ENCODE measurements around the gene TRIOBP. TPM values are rescaled to one million over a fixed set of nuclear protein-coding genes. Genes with fewer than 3 reads are reported as not detected.

TRIOBP gene
- total RNA-seq, 2 donors from 2014 or later = 29.9 to 35.1 TPM

DNA sequence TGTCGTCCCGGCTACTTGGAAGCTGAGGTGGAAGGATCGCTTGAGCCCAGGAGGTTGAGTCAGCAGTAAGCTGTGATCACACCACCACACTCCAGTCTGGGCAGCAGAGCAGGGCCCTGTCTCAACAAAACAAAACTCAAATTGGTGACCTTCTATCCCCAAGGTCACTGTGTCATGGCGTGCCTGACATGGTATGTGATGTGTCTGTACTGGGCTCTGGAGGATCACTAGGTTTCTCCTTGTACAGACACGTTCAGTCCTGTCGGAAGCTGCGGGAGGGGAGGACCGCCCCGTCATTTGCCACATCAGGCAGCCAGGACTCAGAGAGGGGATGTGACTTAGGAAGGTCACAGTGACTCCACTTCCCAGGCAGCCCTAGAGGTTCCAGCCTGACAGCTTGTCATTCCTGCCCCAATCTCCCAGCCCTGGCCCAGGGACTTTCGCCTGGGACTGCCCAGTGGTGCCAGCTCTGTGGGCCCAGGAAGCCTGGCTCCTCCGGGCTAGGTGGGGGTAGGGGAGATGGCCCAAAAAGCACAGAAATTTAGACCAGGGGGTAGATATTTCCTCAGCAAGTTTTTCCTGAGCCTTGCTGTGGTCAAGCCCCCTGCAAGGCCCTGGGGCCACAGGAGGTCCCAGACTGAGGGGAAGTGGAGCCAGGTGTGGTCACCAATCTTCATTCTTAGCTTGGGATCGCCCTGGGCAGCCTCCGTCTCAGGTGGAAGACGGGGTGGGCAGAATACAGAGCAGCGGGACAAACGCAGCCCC is 53.2 kb downstream of the TRIOBP start:
- H3K36me3 Mint-ChIP-seq = no peaks in the 10 kb centered on the region
- peaks cover 16 to 23% of the 10 kb centered on the region in 2 donors for H3K4me1 Mint-ChIP-seq (ENCODE audit: low read depth in 2 of 2)
- no peak overlapping the region for H3K27ac Mint-ChIP-seq
- no peaks in the 10 kb centered on the region for H3K27me3 Mint-ChIP-seq
- no peak overlapping the region for H3K4me3 Mint-ChIP-seq
- H3K9me3 Mint-ChIP-seq = no peaks in the 10 kb centered on the region
- ATAC-seq (no peak), DNase-seq (ENCODE audit: low spot score) (no peak)

DNA sequence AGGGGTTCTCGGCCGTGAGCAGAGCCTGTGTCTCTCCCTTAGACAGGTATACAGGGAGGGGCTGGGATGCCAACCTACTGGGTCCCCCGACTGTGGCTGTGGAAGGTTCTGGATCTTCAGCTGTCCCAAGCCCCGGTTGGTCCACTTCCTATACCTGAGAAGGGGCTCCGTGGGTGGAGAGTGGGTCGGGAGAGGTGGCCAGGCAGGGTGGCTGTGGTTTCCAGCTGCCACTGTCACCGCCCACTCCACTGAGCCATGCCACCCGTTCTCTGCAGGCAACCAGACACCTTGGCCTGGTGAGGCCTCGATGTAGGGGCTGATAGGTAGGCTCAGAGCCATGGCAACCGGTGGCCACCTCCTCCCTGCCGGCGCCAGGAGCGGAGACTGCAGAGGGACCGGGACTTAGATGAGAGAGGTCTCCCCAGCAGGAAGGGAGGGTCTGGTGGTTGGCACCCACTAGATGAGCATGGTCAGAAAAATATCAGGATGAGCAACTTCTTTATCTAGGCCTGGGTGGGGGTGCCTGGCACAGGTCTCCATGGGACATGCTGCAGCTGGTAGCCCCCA is 53.8 kb downstream of the TRIOBP start:
- Mint-ChIP-seq H3K9me3 (no peaks in the 10 kb centered on the region), H3K36me3 (no peaks in the 10 kb centered on the region), H3K4me3 (no peak overlapping the region), H3K27ac (no peak overlapping the region), H3K4me1 (ENCODE audit: low read depth in 2 of 2) (peaks cover 10 to 17% of the 10 kb centered on the region in 2 donors), H3K27me3 (no peaks in the 10 kb centered on the region)
- DNase-seq (ENCODE audit: low spot score) = no peak
- no peak for ATAC-seq

DNA sequence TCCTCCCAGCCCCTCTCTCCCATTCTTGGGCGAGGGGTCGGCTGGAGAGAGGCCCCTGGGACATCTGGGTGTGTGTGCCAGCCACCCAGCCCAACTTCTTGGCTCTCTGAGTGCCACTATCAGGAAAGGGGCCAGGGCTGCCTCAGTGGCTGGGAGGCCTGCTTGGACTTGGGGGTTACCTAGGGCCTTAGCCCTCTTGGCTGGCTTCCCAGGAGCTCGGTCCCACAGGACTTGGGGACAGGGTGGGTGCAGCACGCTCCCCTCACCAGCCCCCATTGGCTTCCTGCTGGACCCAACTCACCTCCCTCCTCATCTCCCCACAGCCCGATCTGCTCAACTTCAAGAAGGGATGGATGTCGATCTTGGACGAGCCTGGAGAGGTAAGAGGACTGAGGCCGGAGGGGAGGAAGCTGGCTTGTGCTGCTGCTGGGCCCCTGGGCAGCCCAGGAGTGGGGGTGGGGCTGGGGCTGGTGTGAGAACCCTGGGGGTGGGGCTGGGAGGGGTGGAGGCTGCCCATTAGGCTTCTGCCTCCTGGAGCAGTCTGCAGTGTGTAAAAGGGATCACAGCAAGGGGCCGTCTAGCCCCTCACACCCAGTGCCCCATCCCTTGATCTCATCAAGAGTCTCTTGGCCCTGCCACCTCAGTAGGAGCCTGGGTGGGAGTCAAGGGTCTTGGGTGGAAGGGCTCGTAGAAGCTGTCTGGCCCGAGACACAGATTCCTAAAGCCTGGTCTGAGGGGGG is 54.8 kb downstream of the TRIOBP start:
- no peaks in the 10 kb centered on the region for H3K27me3 Mint-ChIP-seq
- no peaks in the 10 kb centered on the region for H3K9me3 Mint-ChIP-seq
- no peak overlapping the region for H3K4me3 Mint-ChIP-seq
- H3K36me3 Mint-ChIP-seq = no peaks in the 10 kb centered on the region
- no peak overlapping the region for H3K27ac Mint-ChIP-seq
- peaks cover 10 to 17% of the 10 kb centered on the region in 2 donors for H3K4me1 Mint-ChIP-seq (ENCODE audit: low read depth in 2 of 2)
- ATAC-seq (no peak), DNase-seq (ENCODE audit: low spot score) (no peak)

DNA sequence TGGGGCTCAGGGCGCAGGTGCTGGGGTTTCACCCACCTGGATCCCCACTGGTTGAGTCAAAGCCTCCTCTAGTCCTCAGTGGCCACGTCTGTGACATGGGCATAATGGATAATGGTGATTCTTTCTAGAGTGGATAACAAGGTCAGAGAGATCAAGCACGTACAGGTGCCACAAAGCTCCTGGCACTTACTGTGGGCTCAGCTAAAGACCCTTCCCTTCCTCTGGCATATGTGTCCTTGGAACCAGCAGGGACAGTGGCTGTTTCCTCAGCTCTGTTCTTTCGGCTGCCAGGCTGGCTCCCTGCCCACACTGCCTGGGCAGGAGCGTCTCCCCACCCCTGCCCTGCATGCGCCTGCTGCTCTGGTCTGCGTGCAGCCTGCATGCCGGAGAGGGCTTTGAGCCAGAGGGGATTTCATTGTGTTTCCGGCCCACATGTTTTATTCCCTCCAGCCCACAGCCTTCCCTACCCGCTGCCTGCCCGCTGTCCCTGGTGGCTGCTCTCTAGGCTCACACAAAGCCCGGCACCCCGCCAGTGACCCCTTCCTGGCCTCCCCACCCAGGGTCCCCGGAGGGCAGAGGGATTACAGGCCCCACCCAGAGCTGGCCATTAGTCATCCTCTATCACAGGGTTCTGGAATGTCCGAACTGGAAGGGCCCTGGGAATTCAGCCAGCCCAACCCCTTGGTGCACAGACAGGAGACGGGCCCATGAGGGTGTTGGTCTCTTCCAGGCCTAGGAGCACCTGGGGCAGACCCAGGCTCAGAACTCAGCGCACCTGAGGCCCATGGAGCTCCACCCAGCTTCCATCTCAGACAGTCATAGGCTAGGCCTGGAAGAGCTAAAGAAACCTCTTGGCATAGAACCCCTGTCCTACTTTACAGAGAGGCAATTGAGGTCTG is 55.6 kb downstream of the TRIOBP start:
- Mint-ChIP-seq H3K27me3 (no peaks in the 10 kb centered on the region), H3K4me1 (ENCODE audit: low read depth in 2 of 2) (peaks cover 10 to 17% of the 10 kb centered on the region in 2 donors)

DNA sequence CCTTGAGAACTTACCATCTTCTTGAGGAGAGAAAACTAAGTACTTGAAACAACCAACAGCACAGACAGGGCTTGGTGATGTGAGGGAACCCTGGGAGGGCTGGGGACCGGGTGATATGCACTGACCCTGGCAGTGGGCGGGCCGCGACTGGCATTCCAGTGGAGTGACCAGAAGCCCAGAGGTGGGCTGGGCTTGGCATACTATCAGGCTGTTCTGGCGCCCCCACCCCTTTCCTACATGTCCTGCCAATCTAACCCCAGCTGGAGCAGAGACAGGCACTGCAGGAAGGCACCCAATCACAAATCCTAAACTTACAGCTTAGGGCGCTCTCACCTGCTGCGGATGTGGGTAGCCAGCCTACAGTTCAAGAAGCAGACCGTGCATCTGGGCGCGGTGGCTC is 56.9 kb downstream of the TRIOBP start:
- no peaks in the 10 kb centered on the region for H3K27me3 Mint-ChIP-seq
- DNase-seq (ENCODE audit: low spot score) (no peak), ATAC-seq (no peak)
- no peaks in the 10 kb centered on the region for H3K9me3 Mint-ChIP-seq
- no peak overlapping the region for H3K27ac Mint-ChIP-seq
- H3K4me3 Mint-ChIP-seq = no peak overlapping the region
- H3K4me1 Mint-ChIP-seq (ENCODE audit: low read depth in 2 of 2) = peaks cover 4 to 13% of the 10 kb centered on the region in 2 donors
- H3K36me3 Mint-ChIP-seq = no peaks in the 10 kb centered on the region

More for the DNA sequence above, 55.6 kb downstream of the TRIOBP start:
- H3K27ac Mint-ChIP-seq = no peak overlapping the region
- DNase-seq (ENCODE audit: low spot score) (no peak), ATAC-seq (no peak)
- no peaks in the 10 kb centered on the region for H3K9me3 Mint-ChIP-seq
- H3K4me3 Mint-ChIP-seq = no peak overlapping the region
- H3K36me3 Mint-ChIP-seq = no peaks in the 10 kb centered on the region

DNA sequence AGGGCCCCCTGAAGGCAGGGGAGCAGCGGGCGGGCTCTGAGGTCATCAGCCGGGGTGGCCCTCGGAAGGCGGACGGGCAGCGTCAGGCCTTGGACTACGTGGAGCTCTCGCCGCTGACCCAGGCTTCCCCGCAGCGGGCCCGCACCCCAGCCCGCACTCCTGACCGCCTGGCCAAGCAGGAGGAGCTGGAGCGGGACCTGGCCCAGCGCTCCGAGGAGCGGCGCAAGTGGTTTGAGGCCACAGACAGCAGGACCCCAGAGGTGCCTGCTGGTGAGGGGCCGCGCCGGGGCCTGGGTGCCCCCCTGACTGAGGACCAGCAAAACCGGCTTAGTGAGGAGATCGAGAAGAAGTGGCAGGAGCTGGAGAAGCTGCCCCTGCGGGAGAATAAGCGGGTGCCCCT is 60.8 kb downstream of the TRIOBP start:
- no peaks in the 10 kb centered on the region for H3K9me3 Mint-ChIP-seq
- H3K27ac Mint-ChIP-seq = no peak overlapping the region
- no peak for ATAC-seq
- no peaks in the 10 kb centered on the region for H3K36me3 Mint-ChIP-seq
- peaks cover 4% of the 10 kb centered on the region in 2 donors for H3K4me1 Mint-ChIP-seq (ENCODE audit: low read depth in 2 of 2)
- no peaks in the 10 kb centered on the region for H3K27me3 Mint-ChIP-seq
- DNase-seq (ENCODE audit: low spot score) = no peak
- H3K4me3 Mint-ChIP-seq = no peak overlapping the region

- no peaks in the 10 kb centered on the region for H3K27me3 Mint-ChIP-seq
- no peaks in the 10 kb centered on the region for H3K9me3 Mint-ChIP-seq
- DNase-seq (ENCODE audit: low spot score) (no peak), ATAC-seq (no peak)
- H3K36me3 Mint-ChIP-seq = no peaks in the 10 kb centered on the region
- peaks cover 0 to 4% of the 10 kb centered on the region in 2 donors for H3K4me1 Mint-ChIP-seq (ENCODE audit: low read depth in 2 of 2)
- peak overlapping the region in 1 of 2 donors; percentile 63 for H3K27ac Mint-ChIP-seq
- no peak overlapping the region for H3K4me3 Mint-ChIP-seq
These were observed 61.8 kb downstream of the TRIOBP start for GRCh38 chr22:37758694-37759093.

DNA sequence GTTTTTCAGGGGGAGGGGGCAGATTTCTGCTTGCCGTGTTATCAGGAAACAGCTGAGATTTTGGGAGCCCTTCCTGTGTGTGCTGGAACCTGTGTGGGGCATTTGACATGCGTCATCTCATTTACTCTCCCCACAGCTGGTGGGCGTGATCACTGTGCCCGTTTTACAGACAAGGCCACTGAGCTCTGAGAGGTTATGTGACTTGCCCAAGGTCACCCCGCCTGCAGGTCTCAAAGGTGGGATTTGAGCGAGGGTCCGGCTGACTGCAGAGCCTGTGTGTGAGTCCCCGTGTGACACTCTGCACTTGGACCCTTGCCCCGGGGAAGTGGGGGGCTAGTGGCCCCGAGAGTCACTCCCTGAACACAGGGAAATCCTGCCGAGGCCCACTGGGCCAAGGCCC is 62.4 kb downstream of the TRIOBP start:
- no peaks in the 10 kb centered on the region for H3K36me3 Mint-ChIP-seq
- DNase-seq (ENCODE audit: low spot score) (no peak), ATAC-seq (no peak)
- H3K27me3 Mint-ChIP-seq = no peaks in the 10 kb centered on the region
- no peak overlapping the region for H3K4me3 Mint-ChIP-seq
- H3K9me3 Mint-ChIP-seq = no peaks in the 10 kb centered on the region
- H3K27ac Mint-ChIP-seq = no peak overlapping the region
- H3K4me1 Mint-ChIP-seq (ENCODE audit: low read depth in 2 of 2) = peaks cover 0 to 8% of the 10 kb centered on the region in 2 donors

DNA sequence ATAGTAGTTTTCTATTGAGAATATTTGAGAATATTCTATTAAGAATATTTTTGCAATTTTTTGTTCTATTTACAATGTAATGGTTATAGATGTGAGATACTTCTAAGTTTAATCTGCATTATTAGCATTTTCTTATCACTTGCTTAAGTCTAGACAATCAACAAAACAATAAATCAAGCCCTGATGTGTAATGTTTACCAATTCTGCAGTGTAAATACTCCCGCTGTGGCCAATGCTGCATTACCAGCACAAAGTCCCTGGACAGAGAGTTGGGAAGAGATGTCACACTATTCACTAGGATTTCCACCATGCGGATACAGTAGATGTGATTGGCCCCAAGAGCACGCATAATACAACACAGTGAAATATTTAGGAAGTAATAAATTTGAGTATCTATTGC is 63.3 kb downstream of the TRIOBP start:
- Mint-ChIP-seq H3K4me3 (no peak overlapping the region), H3K9me3 (no peaks in the 10 kb centered on the region), H3K27ac (no peak overlapping the region), H3K27me3 (no peaks in the 10 kb centered on the region), H3K4me1 (ENCODE audit: low read depth in 2 of 2) (peaks cover 0 to 8% of the 10 kb centered on the region in 2 donors), H3K36me3 (no peaks in the 10 kb centered on the region)
- no peak for DNase-seq (ENCODE audit: low spot score)
- ATAC-seq = no peak

DNA sequence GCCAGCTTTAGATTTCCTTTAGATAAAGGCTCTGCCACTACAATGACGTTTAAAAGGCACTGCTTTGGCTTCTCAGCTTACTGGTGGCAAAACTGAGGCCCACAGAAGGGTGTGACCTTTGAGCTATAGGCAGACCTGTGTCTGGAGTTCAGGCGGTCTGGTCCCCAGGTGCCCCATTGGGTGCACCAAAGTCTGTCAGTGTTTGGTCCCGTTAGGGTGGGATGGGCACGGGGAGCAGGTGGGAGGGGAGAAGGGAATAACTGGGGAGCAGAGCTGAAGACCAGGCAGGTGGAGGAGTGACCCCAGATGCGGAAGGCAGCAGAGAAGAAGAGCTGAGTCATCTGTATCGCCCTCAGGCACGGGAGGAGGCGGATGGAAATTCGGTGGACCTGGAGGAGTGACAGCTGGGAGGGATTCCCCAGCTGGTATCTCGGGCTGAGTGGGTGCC is 65.6 kb downstream of the TRIOBP start:
- Mint-ChIP-seq H3K9me3 (no peaks in the 10 kb centered on the region), H3K36me3 (no peaks in the 10 kb centered on the region), H3K4me1 (ENCODE audit: low read depth in 2 of 2) (peaks cover 0 to 8% of the 10 kb centered on the region in 2 donors), H3K27ac (no peak overlapping the region), H3K27me3 (no peaks in the 10 kb centered on the region), H3K4me3 (no peak overlapping the region)
- DNase-seq (ENCODE audit: low spot score) (no peak), ATAC-seq (no peak)

DNA sequence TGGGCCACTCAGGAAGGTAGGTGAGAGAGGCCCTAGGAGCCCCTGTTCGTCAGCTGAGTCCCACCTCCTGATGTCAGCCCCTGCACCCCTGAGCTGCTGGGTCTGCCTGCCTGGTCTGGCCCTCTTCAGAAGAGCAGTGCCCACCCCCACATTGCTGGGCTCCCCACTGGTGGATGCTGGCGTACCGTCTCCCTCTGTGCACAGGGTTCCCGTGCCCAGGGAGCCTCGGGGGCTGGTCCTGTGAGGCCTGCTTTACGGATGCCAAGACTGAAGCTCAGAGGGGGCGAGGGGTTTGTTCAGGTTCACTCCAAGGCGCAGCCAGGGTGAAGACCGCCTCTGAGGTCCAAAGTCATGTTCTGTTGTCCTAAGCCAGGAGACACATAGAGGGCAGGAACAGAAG is 66.2 kb downstream of the TRIOBP start:
- H3K36me3 Mint-ChIP-seq = no peaks in the 10 kb centered on the region
- no peaks in the 10 kb centered on the region for H3K9me3 Mint-ChIP-seq

GRCh38 chr22:37763652-37764051 is 66.8 kb downstream of the TRIOBP start:
- H3K36me3 Mint-ChIP-seq = no peaks in the 10 kb centered on the region
- H3K27ac Mint-ChIP-seq = no peak overlapping the region
- no peaks in the 10 kb centered on the region for H3K9me3 Mint-ChIP-seq
- no peak overlapping the region for H3K4me3 Mint-ChIP-seq
- H3K4me1 Mint-ChIP-seq (ENCODE audit: low read depth in 2 of 2) = peaks cover 0 to 4% of the 10 kb centered on the region in 2 donors
- no peaks in the 10 kb centered on the region for H3K27me3 Mint-ChIP-seq
- DNase-seq (ENCODE audit: low spot score) (no peak), ATAC-seq (no peak)

More for the DNA sequence above, 66.2 kb downstream of the TRIOBP start:
- no peak for ATAC-seq
- Mint-ChIP-seq H3K27me3 (no peaks in the 10 kb centered on the region), H3K4me3 (no peak overlapping the region), H3K27ac (no peak overlapping the region), H3K4me1 (ENCODE audit: low read depth in 2 of 2) (peaks cover 0 to 7% of the 10 kb centered on the region in 2 donors)
- no peak for DNase-seq (ENCODE audit: low spot score)

GRCh38 chr22:37764622-37765021 is 67.8 kb downstream of the TRIOBP start:
- Mint-ChIP-seq H3K9me3 (no peaks in the 10 kb centered on the region), H3K4me1 (ENCODE audit: low read depth in 2 of 2) (peaks cover 0 to 4% of the 10 kb centered on the region in 2 donors), H3K4me3 (no peak overlapping the region), H3K27me3 (no peaks in the 10 kb centered on the region), H3K36me3 (no peaks in the 10 kb centered on the region), H3K27ac (no peak overlapping the region)
- ATAC-seq = no peak
- DNase-seq (ENCODE audit: low spot score) = no peak
